K562 (cell line): Measurements from ENCODE around the gene THOC1. TPM values are rescaled to one million over a fixed set of nuclear protein-coding genes. Genes with fewer than 3 reads are reported as not detected.

ENCODE experiments used
- ATAC-seq: fragments of 200-7000 bp; cut with Tn5 transposase; 3 replicates; pipeline ENCODE4 v1.9.1; 2020; ENCODE audit warnings: moderate library complexity
- BruUV-seq: library from RNA; stranded (reverse); fragments of 400-500 nt; replicated peaks from 2 replicates; lab custom pipeline; 2021; lab: Mats Ljungman, UMichigan
- CTCF ChIA-PET: fragments of 300-600 bp; formaldehyde crosslinking; extraction: SDS; loops from one replicate; lab custom pipeline; 2021; ENCODE audit warnings: low intra/inter-chr PET ratio; lab: Yijun Ruan, JAX
- POLR2A ChIA-PET: fragments of 300-600, 350-650 bp; sonication (Branson Sonifier 250); formaldehyde crosslinking; extraction: SDS; loops from one replicate; lab custom pipeline; 2021; ENCODE audit warnings: antibody characterized with exemption, inconsistent platforms; lab: Yijun Ruan, JAX
- DNase-seq, 4 experiments: peaks; one replicate each; pipeline versions ENCODE4 v3.0.0 to v3.0.0-alpha.2; 2011 to 2018; ENCODE audit warnings: low spot score in 3 of 4, mixed read lengths in 3 of 4; ENCODE audit errors: extremely low read depth in 1 of 4
- FAIRE-seq: peaks from 2 replicates; lab custom pipeline; 2011; peaks lifted over from hg19 to GRCh38; lab: Jason Lieb, UNC
- H2AFZ ChIP-seq: 2 replicates; pipeline ENCODE4 v1.6.0; 2011; ENCODE audit warnings: low read depth, low read length, control low read depth, inconsistent platforms
- H3K27ac ChIP-seq: fragments of 200-600 bp; 3 replicates; pipeline ENCODE4 v1.8.0; 2011; ENCODE audit warnings: low read depth, mild to moderate bottlenecking, control low read depth, inconsistent platforms, low read length, moderate library complexity, mixed read lengths; ENCODE audit errors: extremely low read depth
- H3K27me3 ChIP-seq, 2 experiments: fragments of 300-600 bp in 1 of 2; 2 replicates in 1 of 2; 3 replicates in 1 of 2; pipeline versions ENCODE4 v1.6.0 to v1.8.0; 2011; ENCODE audit warnings: inconsistent platforms in 2 of 2, low read length in 2 of 2, mild to moderate bottlenecking in 1 of 2, mixed read lengths in 1 of 2, moderate library complexity in 1 of 2; ENCODE audit not compliant: control insufficient read depth in 2 of 2, insufficient read depth in 2 of 2
- H3K36me3 ChIP-seq: fragments of 300-600 bp; 3 replicates; pipeline ENCODE4 v1.8.0; 2011; ENCODE audit warnings: mild to moderate bottlenecking, low read length, inconsistent platforms; ENCODE audit not compliant: control insufficient read depth, insufficient read depth
- H3K4me1 ChIP-seq, 2 experiments: fragments of 200-600 bp in 1 of 2; replicated peaks in 1 of 2; 2 replicates in 1 of 2; 3 replicates in 1 of 2; pipeline versions ENCODE4 v1.5.1 to v1.8.0; 2011; ENCODE audit warnings: inconsistent platforms in 2 of 2, low read length in 2 of 2, mild to moderate bottlenecking in 1 of 2, mixed read lengths in 1 of 2, moderate library complexity in 1 of 2; ENCODE audit not compliant: control insufficient read depth in 2 of 2, insufficient read depth in 2 of 2
- H3K4me2 ChIP-seq: 2 replicates; pipeline ENCODE4 v1.6.1; 2011; ENCODE audit warnings: low read length, control low read depth, inconsistent platforms, mixed read lengths; ENCODE audit not compliant: insufficient read depth
- H3K4me3 ChIP-seq: fragments of 200-600 bp; sonication (generic), shearing (Covaris generic); 2 replicates; pipeline ENCODE4 v1.5.1; 2016; ENCODE audit warnings: control low read depth, inconsistent platforms
- H3K79me2 ChIP-seq: fragments of 200-600 bp; 3 replicates; pipeline ENCODE4 v1.8.0; 2011; ENCODE audit warnings: low read length, inconsistent platforms; ENCODE audit not compliant: control insufficient read depth, insufficient read depth
- H3K9ac ChIP-seq, 2 experiments: 2 replicates each; pipeline versions ENCODE4 v1.6.0 to v1.6.1; 2011; ENCODE audit warnings: low read depth in 2 of 2, low read length in 2 of 2, control low read depth in 1 of 2, inconsistent platforms in 1 of 2, mild to moderate bottlenecking in 1 of 2, mixed read lengths in 1 of 2; ENCODE audit not compliant: insufficient read depth in 1 of 2
- H3K9me1 ChIP-seq: one replicate; pipeline ENCODE4 v1.6.0; 2011; ENCODE audit warnings: inconsistent platforms, mild to moderate bottlenecking, low read length, moderate library complexity; ENCODE audit not compliant: control insufficient read depth, insufficient read depth
- H3K9me3 ChIP-seq: replicated peaks from 2 replicates; pipeline ENCODE4 v1.5.1; 2011; ENCODE audit warnings: low read depth, low read length, inconsistent platforms; ENCODE audit not compliant: control insufficient read depth, insufficient read depth
- H4K20me1 ChIP-seq: replicated peaks from 2 replicates; pipeline ENCODE4 v1.6.1; 2011; ENCODE audit warnings: low read length, inconsistent platforms, mixed read lengths; ENCODE audit not compliant: control insufficient read depth, insufficient read depth
- ELK3 ChIP-seq: fragments of 450-650 bp; formaldehyde crosslinking; IDR thresholded peaks from 2 replicates; pipeline ENCODE4 v1.4.0; 2020; ENCODE audit warnings: mild to moderate bottlenecking
- KDM2B ChIP-seq: fragments of 250-450 bp; sonication (Bioruptor Pico); IDR thresholded peaks from 2 replicates; pipeline ENCODE4 v1.8.0; 2021; ENCODE audit warnings: mild to moderate bottlenecking, moderate library complexity
- LARP7 ChIP-seq: fragments of 450-650 bp; IDR thresholded peaks from 2 replicates; pipeline ENCODE4 v1.6.1; 2016
- NFE2L1 ChIP-seq: fragments of 450-650 bp; IDR thresholded peaks from 2 replicates; pipeline ENCODE4 v1.6.1; 2016; ENCODE audit warnings: missing genetic modification characterization, low read depth, mild to moderate bottlenecking, missing compliant biosample characterization, moderate library complexity, borderline replicate concordance
- POLR2H ChIP-seq: IDR thresholded peaks from 2 replicates; pipeline ENCODE4 v1.6.1; 2016; ENCODE audit warnings: missing genetic modification characterization, low read depth, mild to moderate bottlenecking, control low read depth, missing compliant biosample characterization, moderate library complexity
- RBM25 ChIP-seq: fragments of 200-400 bp; formaldehyde crosslinking; IDR thresholded peaks from 2 replicates; pipeline ENCODE4 v1.6.1; 2018; ENCODE audit warnings: low read length, low read depth, moderate library complexity; ENCODE audit not compliant: severe bottlenecking
- STAG1 ChIP-seq: sonication (generic); formaldehyde crosslinking; IDR thresholded peaks from 2 replicates; pipeline ENCODE4 v1.5.0; 2020; ENCODE audit warnings: missing genetic modification reagents, borderline replicate concordance
- TCF15 ChIP-seq: fragments of 250-450 bp; sonication (Bioruptor Pico); IDR thresholded peaks from 2 replicates; pipeline ENCODE4 v1.8.0; 2022; ENCODE audit warnings: moderate library complexity, mild to moderate bottlenecking, inconsistent platforms
- TGIF2 ChIP-seq: sonication (generic); formaldehyde crosslinking; IDR thresholded peaks from 2 replicates; pipeline ENCODE4 v1.8.1; 2022; ENCODE audit warnings: mild to moderate bottlenecking, missing genetic modification reagents, moderate library complexity
- ZBTB40 ChIP-seq, 2 experiments: fragments of 450-650 bp in 1 of 2; sonication (generic) in 1 of 2; formaldehyde crosslinking in 1 of 2; IDR thresholded peaks; 2 replicates each; pipeline versions ENCODE4 v1.7.1 to v1.9.0; 2016 to 2022; ENCODE audit warnings: inconsistent platforms in 1 of 2, mild to moderate bottlenecking in 1 of 2, missing genetic modification reagents in 1 of 2
- ZNF224 ChIP-seq: sonication (generic); formaldehyde crosslinking; IDR thresholded peaks from 2 replicates; pipeline ENCODE4 v1.8.0; 2022; ENCODE audit warnings: mild to moderate bottlenecking, missing genetic modification reagents
- ZNF384 ChIP-seq: IDR thresholded peaks from 2 replicates; pipeline ENCODE4 v1.6.1; 2012; ENCODE audit warnings: low read depth, low read length, improper control_type of control experiment
- WGBS: fragments of 100-300 bp; shearing (Covaris generic); methylation state at CpG from one replicate; pipeline ENCODE4 v1.1.6; 2016; ENCODE audit warnings: low coverage, mixed read lengths; ENCODE audit not compliant: insufficient coverage; ENCODE audit errors: missing lambda C conversion rate; 5-methylcytosine and 5-hydroxymethylcytosine counted together
- in situ Hi-C: fragments of 300-500 bp; cut with MboI; formaldehyde crosslinking; loops from 4 replicates; pipeline ENCODE4 v1.15.0; 2018; ENCODE audit warnings: inconsistent platforms, mixed read lengths
- intact Hi-C: fragments of 100-400 bp; cut with micrococcal nuclease; formaldehyde crosslinking; loops from 2 replicates; pipeline ENCODE4 v1.14.2; 2022
- polyA plus RNA-seq, 8 experiments: library from polyadenylated mRNA; depleted of rRNA in 4 of 8; stranded (reverse) in 5 of 8; unstranded in 3 of 8; fragments of >200 nt; fragmentation: Nextera tagmentation in 2 of 8; fragmentation: Illumina TruSeq in 1 of 8; extraction: Ambion mirVana in 2 of 8; extraction: Trizol in 1 of 8; gene quantifications; 2 replicates each; pipeline versions ENCODE4 v1.2.1 to v1.2.3, GENCODE V29; 2011 to 2014; ENCODE audit warnings: inconsistent platforms in 1 of 8, missing spikeins in 1 of 8
- total RNA-seq, 7 experiments: library from RNA; depleted of rRNA in 6 of 7; stranded (reverse); fragments of >200 nt in 6 of 7; fragmentation: Illumina TruSeq in 2 of 7; extraction: Trizol in 2 of 7; gene quantifications; 2 replicates each; pipeline versions ENCODE4 v1.2.1 to v1.2.3, GENCODE V29; 2011 to 2021; ENCODE audit warnings: low replicate concordance in 1 of 7

Gene THOC1
- total and polyA plus RNA-seq, 9 of the 15 experiments (the other 6 are each of a cell fraction or from before 2014, with no cell fraction given) = 71.1 to 143 (median 107) TPM

- ATAC-seq (no peak), DNase-seq (no peak), FAIRE-seq (no peak)
- Histone ChIP-seq H3K27ac (no peak overlapping the region), H3K4me3 (no peak overlapping the region), H3K4me2 (no peak overlapping the region), H3K36me3 (peaks cover 30% of the 10 kb centered on the region), H3K9me3 (no peaks in the 10 kb centered on the region), H2AFZ (no peak overlapping the region), H4K20me1 (no peaks in the 10 kb centered on the region), H3K9ac (no peak overlapping the region), H3K79me2 (no peaks in the 10 kb centered on the region), H3K9me1 (no peaks in the 10 kb centered on the region), H3K4me1 (no peaks in the 10 kb centered on the region), H3K27me3 (no peaks in the 10 kb centered on the region)
- 58% methylated on average over 1 of the region's 1 CpG for WGBS
- ChIA-PET POLR2A (interaction anchor here (0.7 to 1.4 kb wide), 3 partner anchors 13 to 36 kb away, joined by 3 to 5 read pairs (median 3); partner anchors contain the start of gene THOC1), CTCF (no interaction called here)
- intact Hi-C loops = no loop called here
- in situ Hi-C loops = no loop called here
- no TSS peak for BruUV-seq
- TF ChIP-seq ZNF224 (CRISPR knock-in tag) = no peak
- TF ChIP-seq LARP7 = no peak
- no peak for TF ChIP-seq TCF15 (CRISPR knock-in tag)
- no peak for TF ChIP-seq TGIF2
- TF ChIP-seq KDM2B (CRISPR knock-in tag) = no peak
- no peak for TF ChIP-seq ZBTB40 (IDR thresholded peaks at IDR 0.05)
- no peak for TF ChIP-seq ZBTB40 (CRISPR knock-in tag; IDR thresholded peaks at IDR 0.05)
- no peak for TF ChIP-seq POLR2H
- TF ChIP-seq NFE2L1 (tag) = no peak
- no peak for TF ChIP-seq ZNF384
- no peak for TF ChIP-seq STAG1 (CRISPR knock-in tag)
- no peak for TF ChIP-seq ELK3 (CRISPR knock-in tag)
- no peak for TF ChIP-seq RBM25
Observed at GRCh38 chr18:231563-231962, 36.3 kb downstream of the THOC1 start.
